ENCODE results near the gene AGBL1.

- TF ChIP-seq CTCF (IDR thresholded peaks at IDR 0.05) (no peak), EZH2 (IDR thresholded peaks at IDR 0.05) (no peak), EZH2phosphoT487 (IDR thresholded peaks at IDR 0.05) (no peak)
Measured at GRCh38 chr15:86236356-86237110, 156.9 kb downstream of the AGBL1 start.

All from neural progenitor cell (in vitro differentiated cells).